Esophagus squamous epithelium (tissue), 4 donors: Measurements from ENCODE around the gene KIF5B.

Experiments used
- POLR2A ChIP-seq, 4 donors: fragments of 450-650 bp; IDR thresholded peaks; one replicate each; pipeline ENCODE4 v1.6.1; 2017; ENCODE audit warnings: antibody characterized with exemption in 4 of 4, mild to moderate bottlenecking in 4 of 4, moderate library complexity in 3 of 4
- TF ChIP-seq, protein P1 (sequence below), 6 experiments: fragments of 450-650 bp in 4 of 6; fragments of 200-600 bp in 2 of 6; sonication (generic) in 2 of 6; IDR thresholded peaks; one replicate each; pipeline ENCODE4 v1.5.1; 2016 to 2019; ENCODE audit warnings: antibody characterized with exemption in 6 of 6, mild to moderate bottlenecking in 4 of 6, moderate library complexity in 4 of 6

DNA sequence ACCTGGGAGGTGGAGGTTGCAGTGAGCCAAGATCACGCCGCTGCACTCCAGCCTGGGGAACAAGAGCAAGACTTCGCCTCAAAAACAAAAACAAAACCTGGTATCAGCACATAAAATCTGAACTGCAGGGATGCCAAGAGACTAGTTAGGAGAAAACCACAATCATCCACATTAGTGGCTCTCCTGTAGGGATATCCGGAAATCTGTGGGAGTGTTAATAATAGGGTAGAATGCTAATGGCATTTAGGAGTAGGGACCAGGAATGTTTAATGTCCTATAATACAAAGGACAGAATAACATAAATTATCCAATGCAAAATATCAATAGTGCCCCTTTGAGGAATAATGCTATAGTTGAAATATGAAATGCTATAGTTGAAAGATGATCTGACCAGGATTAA is 24.3 kb downstream of the KIF5B start:
- TF ChIP-seq, protein P1, sequence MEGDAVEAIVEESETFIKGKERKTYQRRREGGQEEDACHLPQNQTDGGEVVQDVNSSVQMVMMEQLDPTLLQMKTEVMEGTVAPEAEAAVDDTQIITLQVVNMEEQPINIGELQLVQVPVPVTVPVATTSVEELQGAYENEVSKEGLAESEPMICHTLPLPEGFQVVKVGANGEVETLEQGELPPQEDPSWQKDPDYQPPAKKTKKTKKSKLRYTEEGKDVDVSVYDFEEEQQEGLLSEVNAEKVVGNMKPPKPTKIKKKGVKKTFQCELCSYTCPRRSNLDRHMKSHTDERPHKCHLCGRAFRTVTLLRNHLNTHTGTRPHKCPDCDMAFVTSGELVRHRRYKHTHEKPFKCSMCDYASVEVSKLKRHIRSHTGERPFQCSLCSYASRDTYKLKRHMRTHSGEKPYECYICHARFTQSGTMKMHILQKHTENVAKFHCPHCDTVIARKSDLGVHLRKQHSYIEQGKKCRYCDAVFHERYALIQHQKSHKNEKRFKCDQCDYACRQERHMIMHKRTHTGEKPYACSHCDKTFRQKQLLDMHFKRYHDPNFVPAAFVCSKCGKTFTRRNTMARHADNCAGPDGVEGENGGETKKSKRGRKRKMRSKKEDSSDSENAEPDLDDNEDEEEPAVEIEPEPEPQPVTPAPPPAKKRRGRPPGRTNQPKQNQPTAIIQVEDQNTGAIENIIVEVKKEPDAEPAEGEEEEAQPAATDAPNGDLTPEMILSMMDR (IDR thresholded peaks at IDR 0.05): no peak
- no peak for TF ChIP-seq POLR2A (IDR thresholded peaks at IDR 0.05)
